Muscle layer of duodenum (tissue), 2 donors: ENCODE measurements around the gene ATG7.
A peak's percentile ranks its signal among the peaks of the same experiment; 100 is the strongest.

Experiments
- H3K27ac ChIP-seq: one replicate; pipeline ENCODE4 v1.7.0; 2013; ENCODE audit warnings: mild to moderate bottlenecking, low read length
- H3K27me3 ChIP-seq: one replicate; pipeline ENCODE4 v1.7.0; 2013; ENCODE audit warnings: low read depth, mild to moderate bottlenecking, control low read depth, low read length
- H3K36me3 ChIP-seq, 2 donors: one replicate each; pipeline ENCODE4 v1.7.0; 2013; ENCODE audit warnings: low read length in 2 of 2, control low read depth in 1 of 2, mild to moderate bottlenecking in 1 of 2; ENCODE audit not compliant: insufficient read depth in 2 of 2, control insufficient read depth in 1 of 2
- H3K4me1 ChIP-seq, 2 donors: one replicate each; pipeline ENCODE4 v1.7.0; 2013; ENCODE audit warnings: low read length in 2 of 2, mild to moderate bottlenecking in 2 of 2, control low read depth in 1 of 2, moderate library complexity in 1 of 2; ENCODE audit not compliant: insufficient read depth in 2 of 2, control insufficient read depth in 1 of 2
- H3K4me3 ChIP-seq, 2 donors: one replicate each; pipeline ENCODE4 v1.7.0; 2013; ENCODE audit warnings: low read length in 2 of 2, low read depth in 1 of 2, mild to moderate bottlenecking in 1 of 2
- H3K9me3 ChIP-seq, 2 donors: one replicate each; pipeline ENCODE4 v1.7.0; 2013; ENCODE audit warnings: low read length in 2 of 2, control low read depth in 1 of 2, mild to moderate bottlenecking in 1 of 2; ENCODE audit not compliant: control insufficient read depth in 1 of 2
- donor health status: healthy.

Gene ATG7

GRCh38 chr3:11544412-11545181 lies 272.4 kb downstream of the ATG7 start:
- Histone ChIP-seq H3K36me3 (peaks cover 0 to 3% of the 10 kb centered on the region in 2 donors), H3K9me3 (peaks cover 0 to 7% of the 10 kb centered on the region in 2 donors), H3K27me3 (no peaks in the 10 kb centered on the region), H3K4me3 (peak overlapping the region in 1 of 2 donors; percentile 11), H3K4me1 (peaks cover 0 to 9% of the 10 kb centered on the region in 2 donors), H3K27ac (no peak overlapping the region)

GRCh38 chr3:11545186-11545851 lies 273.1 kb downstream of the ATG7 start:
- H3K27me3 ChIP-seq = no peaks in the 10 kb centered on the region
- peaks cover 0 to 7% of the 10 kb centered on the region in 2 donors for H3K9me3 ChIP-seq
- H3K27ac ChIP-seq = no peak overlapping the region
- H3K4me3 ChIP-seq = no peak overlapping the region
- H3K36me3 ChIP-seq = peaks cover 0 to 3% of the 10 kb centered on the region in 2 donors
- peaks cover 0 to 9% of the 10 kb centered on the region in 2 donors for H3K4me1 ChIP-seq

GRCh38 chr3:11546657-11547302 lies 274.6 kb downstream of the ATG7 start:
- no peak overlapping the region for H3K27ac ChIP-seq
- no peaks in the 10 kb centered on the region for H3K27me3 ChIP-seq
- no peak overlapping the region for H3K4me3 ChIP-seq
- peaks cover 0 to 3% of the 10 kb centered on the region in 2 donors for H3K36me3 ChIP-seq
- peaks cover 0 to 7% of the 10 kb centered on the region in 2 donors for H3K9me3 ChIP-seq
- peaks cover 0 to 9% of the 10 kb centered on the region in 2 donors for H3K4me1 ChIP-seq

- H3K4me1 ChIP-seq = peaks cover 0 to 9% of the 10 kb centered on the region in 2 donors
- no peak overlapping the region for H3K4me3 ChIP-seq
Observed at GRCh38 chr3:11547498-11547897, 275.3 kb downstream of the ATG7 start.

GRCh38 chr3:11548721-11549131 lies 276.5 kb downstream of the ATG7 start:
- no peak overlapping the region for H3K27ac ChIP-seq
- no peaks in the 10 kb centered on the region for H3K27me3 ChIP-seq
- no peak overlapping the region for H3K4me3 ChIP-seq
- peaks cover 0 to 17% of the 10 kb centered on the region in 2 donors for H3K4me1 ChIP-seq
- H3K9me3 ChIP-seq = peaks cover 0 to 4% of the 10 kb centered on the region in 2 donors
- peaks cover 0 to 3% of the 10 kb centered on the region in 2 donors for H3K36me3 ChIP-seq

More at GRCh38 chr3:11547498-11547897, 275.3 kb downstream of the ATG7 start:
- peaks cover 0 to 7% of the 10 kb centered on the region in 2 donors for H3K9me3 ChIP-seq
- no peak overlapping the region for H3K27ac ChIP-seq
- peaks cover 0 to 3% of the 10 kb centered on the region in 2 donors for H3K36me3 ChIP-seq
- H3K27me3 ChIP-seq = no peaks in the 10 kb centered on the region

GRCh38 chr3:11549580-11550140 lies 277.5 kb downstream of the ATG7 start:
- Histone ChIP-seq H3K27ac (no peak overlapping the region), H3K36me3 (no peaks in the 10 kb centered on the region), H3K27me3 (no peaks in the 10 kb centered on the region), H3K9me3 (no peaks in the 10 kb centered on the region), H3K4me3 (no peak overlapping the region), H3K4me1 (peaks cover 0 to 12% of the 10 kb centered on the region in 2 donors)

- peaks cover 0 to 4% of the 10 kb centered on the region in 2 donors for H3K36me3 ChIP-seq
- no peak overlapping the region for H3K4me3 ChIP-seq
- no peaks in the 10 kb centered on the region for H3K27me3 ChIP-seq
- peaks cover 0 to 10% of the 10 kb centered on the region in 2 donors for H3K4me1 ChIP-seq
- H3K27ac ChIP-seq = no peak overlapping the region
- no peaks in the 10 kb centered on the region for H3K9me3 ChIP-seq
Observed at GRCh38 chr3:11551036-11551435, 278.8 kb downstream of the ATG7 start.

GRCh38 chr3:11552289-11553264 lies 280.4 kb downstream of the ATG7 start:
- H3K9me3 ChIP-seq = no peaks in the 10 kb centered on the region
- H3K27ac ChIP-seq = no peak overlapping the region
- H3K4me3 ChIP-seq = no peak overlapping the region
- H3K27me3 ChIP-seq = no peaks in the 10 kb centered on the region
- H3K4me1 ChIP-seq = peaks cover 5 to 20% of the 10 kb centered on the region in 2 donors
- peaks cover 0 to 9% of the 10 kb centered on the region in 2 donors for H3K36me3 ChIP-seq

- Histone ChIP-seq H3K27me3 (no peaks in the 10 kb centered on the region), H3K36me3 (peaks cover 4 to 15% of the 10 kb centered on the region in 2 donors), H3K27ac (no peak overlapping the region), H3K9me3 (no peaks in the 10 kb centered on the region), H3K4me1 (peaks cover 5 to 26% of the 10 kb centered on the region in 2 donors), H3K4me3 (no peak overlapping the region)
Observed at GRCh38 chr3:11553436-11554235, 281.4 kb downstream of the ATG7 start.

GRCh38 chr3:11554236-11554610 lies 282.0 kb downstream of the ATG7 start:
- Histone ChIP-seq H3K4me3 (no peak overlapping the region), H3K27me3 (no peaks in the 10 kb centered on the region), H3K4me1 (peaks cover 5 to 26% of the 10 kb centered on the region in 2 donors), H3K9me3 (no peaks in the 10 kb centered on the region), H3K36me3 (peaks cover 9 to 15% of the 10 kb centered on the region in 2 donors), H3K27ac (no peak overlapping the region)
